ENCODE results near the gene KMT5C. TPM values are rescaled to one million over a fixed set of nuclear protein-coding genes. Genes with fewer than 3 reads are reported as not detected.

The KMT5C gene
- total RNA-seq, 4 donors from 2014 or later: 16.5 to 25.4 (median 20.3) TPM

GRCh38 chr19:55302318-55302703 lies 37.4 kb upstream of the KMT5C start:
- WGBS, 2 donors: 78 to 81% methylated on average over 12 of the region's 12 CpGs
- intact Hi-C loops (cut with DNase I; ENCODE audit: low total_unique reads): no loop called here
- TF ChIP-seq POLR2A (IDR thresholded peaks at IDR 0.05) (no peak), CTCF (IDR thresholded peaks at IDR 0.05) (no peak)
- H3K4me3 ChIP-seq (ENCODE audit: low read depth, poor library complexity, severe bottlenecking): no peak overlapping the region
- DNase-seq (ENCODE audit: low spot score in 2 of 2): no peak

GRCh38 chr19:55303477-55303876 lies 36.2 kb upstream of the KMT5C start:
- no peak overlapping the region for H3K4me3 ChIP-seq (ENCODE audit: low read depth, poor library complexity, severe bottlenecking)
- intact Hi-C loops (cut with DNase I; ENCODE audit: low total_unique reads): no loop called here
- 92 to 94% methylated on average over 11 of the region's 11 CpGs for WGBS, 2 donors
- no peak for DNase-seq (ENCODE audit: low spot score in 2 of 2)
- TF ChIP-seq POLR2A (IDR thresholded peaks at IDR 0.05) (no peak), CTCF (IDR thresholded peaks at IDR 0.05) (no peak)

- intact Hi-C loops (cut with DNase I; ENCODE audit: low total_unique reads): no loop called here
- WGBS, 2 donors: 88 to 92% methylated on average over 34 to 36 of the region's 39 CpGs
- no peak for DNase-seq (ENCODE audit: low spot score in 2 of 2)
- H3K4me3 ChIP-seq (ENCODE audit: low read depth, poor library complexity, severe bottlenecking): no peak overlapping the region
- no peak for TF ChIP-seq CTCF (IDR thresholded peaks at IDR 0.05)
These were observed 35.2 kb upstream of the KMT5C start for GRCh38 chr19:55304279-55304978.

- TF ChIP-seq CTCF (IDR thresholded peaks at IDR 0.05): no peak
- no peak for TF ChIP-seq POLR2A (IDR thresholded peaks at IDR 0.05)
- no peak for DNase-seq (ENCODE audit: low spot score in 2 of 2)
- intact Hi-C loops (cut with DNase I; ENCODE audit: low total_unique reads): no loop called here
- no peak overlapping the region for H3K4me3 ChIP-seq (ENCODE audit: low read depth, poor library complexity, severe bottlenecking)
- 60 to 75% methylated on average over 14 of the region's 14 CpGs for WGBS, 2 donors
These were observed 34.7 kb upstream of the KMT5C start for GRCh38 chr19:55304980-55305379.

GRCh38 chr19:55305491-55305890 lies 34.2 kb upstream of the KMT5C start:
- no peak overlapping the region for H3K4me3 ChIP-seq (ENCODE audit: low read depth, poor library complexity, severe bottlenecking)
- no peak for DNase-seq (ENCODE audit: low spot score in 2 of 2)
- TF ChIP-seq CTCF (IDR thresholded peaks at IDR 0.05) (no peak), POLR2A (IDR thresholded peaks at IDR 0.05) (no peak)
- intact Hi-C loops (cut with DNase I; ENCODE audit: low total_unique reads): no loop called here
- WGBS, 2 donors: 80 to 90% methylated on average over 9 of the region's 9 CpGs
